PFSK-1 (cell line): ENCODE measurements around the gene ROBO1.

Experiments
- FOXP2 ChIP-seq: optimal IDR thresholded peaks from 2 replicates; pipeline ENCODE3; 2011; ENCODE audit warnings: borderline replicate concordance, control low read depth, inconsistent platforms; ENCODE audit not compliant: insufficient read depth; ENCODE audit errors: extremely low read length, extremely low read depth
- POLR2AphosphoS5 ChIP-seq: IDR thresholded peaks from 2 replicates; pipeline ENCODE4 v1.6.1; 2012; ENCODE audit warnings: low read depth, mild to moderate bottlenecking, control low read depth, low read length, moderate library complexity
- REST ChIP-seq, 2 experiments: IDR thresholded peaks; 2 replicates each; pipeline versions ENCODE4 v1.6.1 to v1.8.0; 2011 to 2012; ENCODE audit warnings: low read depth in 2 of 2, low read length in 2 of 2, control low read depth in 1 of 2, inconsistent platforms in 1 of 2, mild to moderate bottlenecking in 1 of 2, moderate library complexity in 1 of 2; ENCODE audit not compliant: insufficient read depth in 1 of 2
- SIN3A ChIP-seq: IDR thresholded peaks from 2 replicates; pipeline ENCODE4 v1.6.1; 2012; ENCODE audit warnings: mild to moderate bottlenecking, low read length, moderate library complexity, borderline replicate concordance; ENCODE audit not compliant: insufficient read depth
- TAF1 ChIP-seq: IDR thresholded peaks from 2 replicates; pipeline ENCODE4 v1.6.1; 2012; ENCODE audit warnings: low read length, control low read depth, borderline replicate concordance; ENCODE audit not compliant: insufficient read depth

- TF ChIP-seq POLR2AphosphoS5 (no peak), REST (IDR thresholded peaks at IDR 0.05; ENCODE audit: insufficient read depth in 1 of 2, low read depth in 2 of 2, low read length in 2 of 2) (no peak), FOXP2 (no peak), SIN3A (no peak), TAF1 (no peak)
These were observed 896.8 kb downstream of the ROBO1 start for GRCh38 chr3:78871048-78871447.
